ENCODE data around the gene ATP8B2.
"Not testable (repeated sequence)": the region's sequence is repeated elsewhere in the genome, so short reads cannot be mapped to it uniquely, and the experiment has no call there.

Gene ATP8B2

GRCh38 chr1:154353966-154354365 lies 28.6 kb downstream of the ATP8B2 start:
- ChIA-PET POLR2A (interaction anchor here (0.8 kb wide), 1 partner anchor 14 kb away, joined by 3 read pairs; no protein-coding TSS in a partner anchor), CTCF (interaction anchor here (0.6 to 23.5 kb wide), 5 partner anchors 9 to 206 kb away, joined by 3 to 546 read pairs (median 3); partner anchors contain the start of genes AQP10 and ATP8B2)
- no peak for TF ChIP-seq CTCF (IDR thresholded peaks at IDR 0.05; ENCODE audit: insufficient read depth, low read length, missing control alignments)

GRCh38 chr1:154358519-154358918 lies 33.2 kb downstream of the ATP8B2 start:
- no peak for TF ChIP-seq CTCF (IDR thresholded peaks at IDR 0.05; ENCODE audit: insufficient read depth, low read length, missing control alignments)
- POLR2A ChIA-PET = no interaction called here
- DNase-seq (ENCODE audit: low read depth, low spot score) = no peak
- H3K4me3 ChIP-seq (ENCODE audit: low read depth, low read length) = no peak overlapping the region
- CTCF ChIA-PET = interaction anchor here (0.9 to 1.5 kb wide), 2 partner anchors 16 to 24 kb away, joined by 3 to 4 read pairs; no protein-coding TSS in a partner anchor

More at GRCh38 chr1:154353966-154354365, 28.6 kb downstream of the ATP8B2 start:
- no peak for DNase-seq (ENCODE audit: low read depth, low spot score)
- H3K4me3 ChIP-seq (ENCODE audit: low read depth, low read length) = no peak overlapping the region

DNA sequence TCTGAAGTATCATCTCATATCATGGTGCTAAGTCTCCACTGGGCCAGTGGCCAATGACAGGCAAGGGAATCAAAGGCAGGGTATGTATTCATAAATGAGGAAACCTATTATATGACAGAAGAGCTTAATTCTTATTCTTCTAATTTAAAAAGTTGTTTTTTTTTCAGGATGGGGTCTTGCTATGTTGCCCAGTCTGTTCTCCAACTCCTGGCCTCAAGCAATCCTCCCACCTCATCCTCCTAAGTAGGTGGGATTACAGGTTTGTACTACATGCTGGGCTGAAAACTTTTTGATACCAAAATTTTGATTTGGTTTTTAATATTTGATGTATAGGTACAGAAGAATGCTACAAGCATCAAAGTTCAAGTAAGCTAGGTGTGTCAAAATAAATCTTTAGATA lies 35.0 kb downstream of the ATP8B2 start:
- POLR2A ChIA-PET = no interaction called here
- H3K4me3 ChIP-seq (ENCODE audit: low read depth, low read length) = no peak overlapping the region
- TF ChIP-seq CTCF (IDR thresholded peaks at IDR 0.05; ENCODE audit: insufficient read depth, low read length, missing control alignments) = no peak
- DNase-seq (ENCODE audit: low read depth, low spot score) = no peak
- CTCF ChIA-PET = interaction anchor here (1.5 to 2.8 kb wide), 2 partner anchors 25 to 119 kb away, joined by 3 to 16 read pairs; no protein-coding TSS in a partner anchor

GRCh38 chr1:154360881-154361280 lies 35.6 kb downstream of the ATP8B2 start:
- not testable (repeated sequence) for H3K4me3 ChIP-seq (ENCODE audit: low read depth, low read length); DNase-seq (ENCODE audit: low read depth, low spot score)
- ChIA-PET POLR2A (interaction anchor here (0.6 kb wide), 1 partner anchor 811 kb away, joined by 3 read pairs; no protein-coding TSS in a partner anchor), CTCF (interaction anchor here (0.7 to 2.8 kb wide), 6 partner anchors 8 to 118 kb away, joined by 3 to 16 read pairs (median 4); no protein-coding TSS in a partner anchor)

GRCh38 chr1:154361357-154361756 lies 36.0 kb downstream of the ATP8B2 start:
- H3K4me3 ChIP-seq (ENCODE audit: low read depth, low read length) = no peak overlapping the region
- POLR2A ChIA-PET = interaction anchor here (0.6 kb wide), 1 partner anchor 810 kb away, joined by 3 read pairs; no protein-coding TSS in a partner anchor
- no peak for DNase-seq (ENCODE audit: low read depth, low spot score)
- TF ChIP-seq CTCF (IDR thresholded peaks at IDR 0.05; ENCODE audit: insufficient read depth, low read length, missing control alignments) = no peak
- CTCF ChIA-PET = interaction anchor here (0.7 to 2.8 kb wide), 7 partner anchors 8 to 118 kb away, joined by 3 to 16 read pairs (median 3); no protein-coding TSS in a partner anchor

GRCh38 chr1:154371436-154371835 lies 46.1 kb downstream of the ATP8B2 start:
- no peak overlapping the region for H3K4me3 ChIP-seq (ENCODE audit: low read depth, low read length)
- DNase-seq (ENCODE audit: low read depth, low spot score) = no peak
- ChIA-PET CTCF (no interaction called here), POLR2A (no interaction called here)
- TF ChIP-seq CTCF (IDR thresholded peaks at IDR 0.05; ENCODE audit: insufficient read depth, low read length, missing control alignments) = no peak

- POLR2A ChIA-PET; DNase-seq (ENCODE audit: low read depth, low spot score); H3K4me3 ChIP-seq (ENCODE audit: low read depth, low read length): not testable (repeated sequence)
- CTCF ChIA-PET = interaction anchor here (1.5 kb wide), 1 partner anchor 39 kb away, joined by 3 read pairs; no protein-coding TSS in a partner anchor
These were observed 48.5 kb downstream of the ATP8B2 start for GRCh38 chr1:154373777-154374357.

All from AG04449 (cell line).